T-helper 1 cell treated with Interleukin-12 subunit alpha and Interleukin-12 subunit beta and Interleukin-4 antibody, amounts not matched to agents 30 μg/mL and 1 μg/mL, for 36 hours (primary cell): Measurements from ENCODE around the gene EIF4G3.
"Not testable (repeated sequence)": the region's sequence is repeated elsewhere in the genome, so short reads cannot be mapped to it uniquely, and the experiment has no call there.

Experiments
- H3K27ac Mint-ChIP-seq: one replicate; pipeline ENCODE4 v1.8.0; 2021; ENCODE audit warnings: mild to moderate bottlenecking, mixed read lengths
- H3K27me3 Mint-ChIP-seq: one replicate; pipeline ENCODE4 v1.8.0; 2021; ENCODE audit warnings: low read depth, mixed read lengths
- H3K36me3 Mint-ChIP-seq: one replicate; pipeline ENCODE4 v1.8.0; 2021; ENCODE audit warnings: low read depth, mixed read lengths
- H3K4me1 Mint-ChIP-seq: one replicate; pipeline ENCODE4 v1.8.0; 2021; ENCODE audit warnings: low read depth, mixed read lengths
- H3K4me3 Mint-ChIP-seq: one replicate; pipeline ENCODE4 v1.8.0; 2021; ENCODE audit warnings: mild to moderate bottlenecking, moderate library complexity, mixed read lengths
- H3K9me3 Mint-ChIP-seq: one replicate; pipeline ENCODE4 v1.8.0; 2021; ENCODE audit warnings: mixed read lengths

EIF4G3 gene

DNA sequence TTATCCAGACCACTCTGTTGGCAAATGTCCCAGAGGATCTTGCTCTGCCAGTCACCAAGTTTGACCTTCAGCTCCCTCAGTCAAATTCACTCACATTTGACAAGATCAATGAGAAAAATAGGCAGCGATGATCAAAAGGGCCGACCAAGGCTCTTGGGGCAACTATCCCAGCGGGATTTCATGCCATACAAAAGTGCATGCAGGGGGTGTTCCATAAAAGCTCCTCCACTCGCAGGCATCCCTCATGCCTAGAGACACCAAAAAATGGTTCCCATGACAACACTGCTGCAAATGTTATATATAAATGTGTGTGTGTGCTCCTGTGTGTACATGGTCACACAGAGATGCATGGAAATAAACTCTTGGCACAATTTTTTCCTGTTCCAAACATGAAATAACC, 16.2 kb upstream of the EIF4G3 start:
- no peaks in the 10 kb centered on the region for H3K36me3 Mint-ChIP-seq
- peaks cover 8% of the 10 kb centered on the region for H3K4me1 Mint-ChIP-seq
- H3K27me3 Mint-ChIP-seq = peaks cover 29% of the 10 kb centered on the region
- no peaks in the 10 kb centered on the region for H3K9me3 Mint-ChIP-seq
- no peak overlapping the region for H3K27ac Mint-ChIP-seq
- H3K4me3 Mint-ChIP-seq = no peak overlapping the region

DNA sequence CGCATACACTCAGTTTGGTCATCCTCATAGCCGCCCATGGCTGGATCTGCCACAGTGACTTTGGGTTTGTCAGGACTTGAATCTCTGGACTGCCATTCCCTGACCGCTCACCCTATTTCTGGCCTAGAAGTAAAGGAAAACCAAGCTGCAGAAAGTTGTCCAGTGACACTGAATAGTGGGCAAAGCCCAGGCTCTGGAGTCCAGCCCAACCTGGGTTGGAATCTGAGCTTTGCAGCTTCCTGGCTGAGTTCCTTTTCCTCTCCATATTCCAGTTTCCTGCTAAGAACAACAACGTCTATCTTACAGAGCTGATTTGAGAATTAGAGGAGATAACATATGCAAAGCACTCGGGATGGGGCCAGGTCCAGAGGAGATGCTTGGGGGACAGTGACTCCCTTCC, 15.6 kb upstream of the EIF4G3 start:
- H3K4me1 Mint-ChIP-seq = peaks cover 8% of the 10 kb centered on the region
- peaks cover 29% of the 10 kb centered on the region for H3K27me3 Mint-ChIP-seq
- no peak overlapping the region for H3K4me3 Mint-ChIP-seq
- H3K9me3 Mint-ChIP-seq = no peaks in the 10 kb centered on the region
- H3K36me3 Mint-ChIP-seq = no peaks in the 10 kb centered on the region
- no peak overlapping the region for H3K27ac Mint-ChIP-seq

DNA sequence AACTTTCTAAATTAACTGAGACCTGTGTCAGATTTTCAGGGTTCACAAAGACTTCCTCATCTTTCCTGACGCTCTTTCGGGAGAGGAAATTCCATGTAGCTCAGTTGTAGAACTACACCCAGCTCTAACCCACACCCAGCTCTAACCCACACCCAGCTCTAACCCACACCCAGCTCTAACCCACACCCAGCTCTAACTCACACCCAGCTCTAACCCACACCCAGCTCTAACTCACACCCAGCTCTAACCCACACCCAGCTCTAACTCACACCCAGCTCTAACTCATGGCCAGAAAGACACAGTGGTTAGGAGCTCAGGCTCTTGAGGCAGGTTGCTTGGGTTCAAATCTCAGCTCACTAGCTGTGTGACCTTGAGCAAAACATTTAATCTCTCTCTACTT, 14.1 kb upstream of the EIF4G3 start:
- not testable (repeated sequence) for H3K36me3 Mint-ChIP-seq, H3K9me3 Mint-ChIP-seq, H3K27ac Mint-ChIP-seq, H3K4me1 Mint-ChIP-seq, H3K4me3 Mint-ChIP-seq
- peaks cover 26% of the 10 kb centered on the region for H3K27me3 Mint-ChIP-seq

DNA sequence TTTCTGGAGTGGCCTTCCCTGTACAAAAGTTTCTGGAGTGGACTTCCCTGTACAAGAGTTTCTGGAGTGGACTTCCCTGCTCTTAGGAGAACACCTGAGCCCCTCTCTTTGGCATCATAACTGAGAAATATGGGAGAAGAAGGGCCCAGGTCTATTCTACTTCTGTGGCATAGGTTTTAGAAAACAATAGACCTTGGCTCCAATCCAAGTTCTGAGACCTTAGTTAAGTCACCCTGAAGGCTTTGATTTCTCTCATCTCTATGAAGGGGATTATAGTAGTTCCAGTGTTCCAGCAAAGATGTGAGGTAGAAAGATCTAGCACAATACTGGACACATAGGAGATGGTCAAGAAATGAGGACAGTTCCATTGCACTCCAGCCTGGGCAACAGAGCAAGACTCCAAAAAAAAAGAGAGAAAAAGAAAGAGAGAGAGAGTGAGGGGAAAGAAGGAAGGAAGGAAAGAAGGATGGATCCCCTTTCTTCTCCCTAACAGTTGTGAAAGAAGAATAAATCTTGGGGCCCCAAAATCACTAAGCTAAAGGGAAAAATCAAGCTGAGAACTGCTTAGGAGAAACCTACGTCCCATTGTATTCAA, 13.3 kb upstream of the EIF4G3 start:
- Mint-ChIP-seq H3K27me3 (peaks cover 26% of the 10 kb centered on the region), H3K36me3 (no peaks in the 10 kb centered on the region), H3K27ac (no peak overlapping the region), H3K9me3 (no peaks in the 10 kb centered on the region), H3K4me3 (no peak overlapping the region), H3K4me1 (peaks cover 7% of the 10 kb centered on the region)

DNA sequence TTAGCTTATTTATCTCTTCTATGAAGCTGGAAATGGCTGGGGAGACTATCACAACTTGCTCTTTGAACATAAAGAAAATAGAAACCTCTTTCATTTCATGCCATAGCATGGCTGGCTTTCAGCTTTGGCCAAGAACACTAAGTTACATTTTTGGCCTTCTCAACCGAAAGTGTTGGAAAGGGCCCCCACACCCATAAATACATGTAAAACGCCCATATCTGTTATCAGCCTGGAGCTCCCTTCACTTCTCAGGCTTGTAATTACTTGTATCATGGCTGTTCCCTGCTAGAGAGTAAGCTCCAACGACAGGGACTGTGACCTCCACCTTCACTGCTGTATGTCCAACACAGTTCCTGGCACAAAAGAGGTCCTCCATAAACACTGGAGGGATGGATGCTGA, 12.7 kb upstream of the EIF4G3 start:
- Mint-ChIP-seq H3K4me1 (peaks cover 8% of the 10 kb centered on the region), H3K27me3 (peaks cover 28% of the 10 kb centered on the region), H3K9me3 (no peaks in the 10 kb centered on the region), H3K4me3 (no peak overlapping the region), H3K27ac (no peak overlapping the region), H3K36me3 (no peaks in the 10 kb centered on the region)

DNA sequence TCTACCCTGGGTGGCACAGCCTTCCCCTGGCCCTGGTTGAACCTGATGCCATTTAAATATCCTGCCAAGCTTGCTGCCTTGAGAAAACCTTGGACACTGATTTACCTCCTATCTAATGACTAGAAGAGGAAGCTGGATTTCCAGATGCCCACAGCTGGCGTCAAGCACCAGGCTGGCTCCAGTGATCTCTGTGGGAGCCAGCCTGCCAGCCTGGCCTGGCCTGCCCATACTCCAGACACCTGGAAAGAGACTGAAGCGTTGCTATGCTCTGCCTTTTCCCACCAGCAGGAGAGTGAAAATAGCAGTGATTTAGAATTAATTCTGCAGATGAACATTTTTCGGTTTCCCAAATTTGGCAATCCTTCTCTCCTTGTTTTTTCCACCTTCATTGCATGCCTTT, 11.5 kb upstream of the EIF4G3 start:
- Mint-ChIP-seq H3K36me3 (no peaks in the 10 kb centered on the region), H3K27me3 (peaks cover 23% of the 10 kb centered on the region), H3K4me3 (no peak overlapping the region), H3K27ac (no peak overlapping the region), H3K4me1 (peaks cover 10% of the 10 kb centered on the region), H3K9me3 (no peaks in the 10 kb centered on the region)

DNA sequence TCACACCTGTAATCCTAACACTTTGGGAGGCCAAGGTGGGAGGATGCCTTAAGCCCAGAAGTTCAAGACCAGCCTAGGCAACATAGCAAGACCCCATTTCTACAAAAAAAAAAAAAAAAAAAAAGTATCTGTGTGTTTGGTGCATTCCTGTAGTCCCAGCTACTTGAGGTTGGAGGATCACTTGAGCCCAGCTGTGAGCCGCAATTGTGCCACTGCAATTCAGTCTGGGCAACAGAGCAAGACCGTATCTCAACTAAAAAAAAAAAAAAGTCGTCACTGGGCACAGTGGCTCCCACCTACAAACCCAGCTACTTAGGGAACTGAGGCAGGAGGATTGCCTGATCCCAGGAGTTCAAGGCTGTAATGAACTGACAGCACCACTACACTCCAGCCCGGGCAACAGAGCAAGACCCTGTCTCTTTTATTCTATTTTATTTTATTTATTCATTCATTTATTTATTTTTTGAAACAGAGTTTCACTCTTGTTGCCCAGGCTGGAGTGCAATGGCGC, 8.6 kb upstream of the EIF4G3 start:
- H3K27ac Mint-ChIP-seq = no peak overlapping the region
- no peak overlapping the region for H3K4me3 Mint-ChIP-seq
- no peaks in the 10 kb centered on the region for H3K36me3 Mint-ChIP-seq
- H3K4me1 Mint-ChIP-seq = peaks cover 8% of the 10 kb centered on the region
- no peaks in the 10 kb centered on the region for H3K9me3 Mint-ChIP-seq
- peaks cover 12% of the 10 kb centered on the region for H3K27me3 Mint-ChIP-seq

DNA sequence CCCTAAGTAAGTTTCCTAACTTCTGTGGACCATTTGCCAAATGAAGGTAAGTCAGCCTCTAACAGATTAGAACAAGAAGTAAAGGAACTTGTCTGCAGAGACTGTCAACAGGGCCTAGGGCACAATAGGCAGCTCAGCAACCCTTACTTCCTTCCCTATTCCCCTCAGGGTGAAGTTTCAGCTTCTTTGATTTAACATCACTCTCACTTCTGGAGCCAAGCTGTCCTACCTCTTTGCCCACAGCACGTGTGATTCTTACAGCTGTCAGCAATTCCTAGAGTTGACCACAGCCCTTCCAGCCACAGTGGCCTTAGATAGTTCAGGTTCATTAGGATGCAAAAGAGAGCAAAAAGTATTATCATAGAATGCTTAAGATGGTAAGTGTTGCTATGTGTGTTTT, 7.6 kb upstream of the EIF4G3 start:
- Mint-ChIP-seq H3K4me3 (no peak overlapping the region), H3K27ac (no peak overlapping the region), H3K9me3 (no peaks in the 10 kb centered on the region), H3K36me3 (no peaks in the 10 kb centered on the region), H3K4me1 (peaks cover 5% of the 10 kb centered on the region), H3K27me3 (peaks cover 9% of the 10 kb centered on the region)

DNA sequence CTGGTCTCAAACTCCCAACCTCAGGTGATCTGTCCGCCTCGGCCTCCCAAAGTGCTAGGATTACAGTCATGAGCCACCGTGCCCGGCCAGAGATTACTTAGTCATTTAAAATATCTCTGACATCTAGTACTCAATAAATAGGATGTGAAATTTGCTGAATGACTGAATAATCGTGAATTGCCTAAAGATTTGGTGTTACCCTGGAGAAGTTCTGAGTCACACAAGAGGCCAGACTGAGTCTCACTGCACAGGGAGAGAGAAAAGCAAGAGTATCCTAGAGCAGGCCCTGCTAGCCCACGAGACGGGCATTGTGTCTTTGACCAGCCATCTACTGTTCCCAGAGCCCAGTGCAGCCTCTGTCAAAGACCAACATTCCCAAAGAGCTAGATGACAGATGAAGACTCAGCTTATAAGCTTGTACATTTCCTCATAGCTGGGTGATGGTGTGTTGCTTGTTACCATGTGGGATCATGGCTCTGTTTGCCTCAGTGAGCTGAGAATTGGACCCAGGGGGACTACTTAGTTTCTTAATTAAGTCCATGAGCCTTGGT, 5.6 kb upstream of the EIF4G3 start:
- peaks cover 6% of the 10 kb centered on the region for H3K27me3 Mint-ChIP-seq

DNA sequence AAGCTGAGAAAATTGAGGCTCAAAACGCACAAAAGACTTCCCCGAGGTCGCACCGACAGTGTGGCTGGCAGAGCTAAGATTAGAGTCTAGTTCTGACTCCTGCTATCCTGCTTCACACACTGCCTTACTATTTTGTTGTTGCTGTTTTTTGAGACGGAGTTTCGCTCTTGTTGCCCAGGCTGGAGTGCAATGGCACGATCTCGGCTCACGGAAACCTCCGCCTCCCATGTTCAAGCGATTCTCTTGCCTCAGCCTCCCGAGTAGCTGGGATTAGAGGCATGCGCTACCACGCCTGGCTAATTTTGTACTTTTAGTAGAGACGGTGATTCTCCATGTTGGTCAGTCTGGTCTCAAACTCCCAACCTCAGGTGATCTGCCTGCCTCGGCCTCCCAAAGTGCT, 1.6 kb upstream of the EIF4G3 start:
- H3K4me1 Mint-ChIP-seq = peaks cover 21% of the 10 kb centered on the region
- not testable (repeated sequence) for H3K9me3 Mint-ChIP-seq, H3K4me3 Mint-ChIP-seq

More for the DNA sequence above, 5.6 kb upstream of the EIF4G3 start:
- peaks cover 6% of the 10 kb centered on the region for H3K4me1 Mint-ChIP-seq
- H3K4me3 Mint-ChIP-seq = no peak overlapping the region
- no peaks in the 10 kb centered on the region for H3K36me3 Mint-ChIP-seq
- no peak overlapping the region for H3K27ac Mint-ChIP-seq
- H3K9me3 Mint-ChIP-seq = no peaks in the 10 kb centered on the region

DNA sequence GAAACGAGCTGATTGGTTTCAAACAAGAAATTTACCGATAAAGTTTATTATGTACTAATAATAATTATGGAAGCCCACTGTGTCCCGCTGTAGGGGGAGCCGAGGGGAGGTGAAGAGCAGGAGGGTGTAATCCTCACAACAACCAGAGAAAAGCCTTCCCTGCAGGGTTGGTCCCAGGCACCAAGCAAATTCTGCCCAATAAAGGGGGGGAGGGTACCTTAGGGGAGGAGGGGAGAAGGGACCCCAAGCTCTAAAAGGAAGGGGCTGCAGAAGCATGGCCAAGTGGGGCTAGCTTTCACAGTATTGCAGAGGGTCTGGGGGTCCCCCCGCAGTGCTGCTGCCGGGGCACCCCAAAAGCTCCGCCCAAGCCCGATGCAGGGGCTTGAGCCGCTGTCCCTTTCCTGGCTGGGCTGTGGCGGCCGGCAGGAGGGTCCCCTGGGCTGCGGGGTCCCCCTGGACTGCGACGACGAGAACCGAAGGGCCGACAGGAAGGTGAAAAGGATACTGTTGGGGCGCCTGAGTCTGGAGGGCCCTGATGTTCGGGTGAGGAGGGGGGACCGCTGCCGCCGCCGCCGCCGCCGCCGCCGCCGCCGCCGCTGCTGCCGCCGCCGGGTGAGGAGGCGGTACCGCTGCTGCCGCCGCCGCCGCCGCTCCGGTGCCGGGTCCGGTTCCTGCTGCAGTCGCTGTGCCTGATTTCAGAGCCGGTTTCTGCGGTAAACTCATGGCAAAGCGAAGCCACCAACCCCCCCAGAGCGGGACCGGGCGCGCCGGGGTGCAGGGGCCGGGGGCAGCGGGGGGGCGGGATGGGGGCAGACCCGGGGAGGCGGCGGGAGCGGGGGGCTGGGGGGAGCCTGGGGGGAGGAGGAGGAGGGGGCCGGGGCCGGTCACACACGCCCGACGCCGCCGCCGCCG, 771 bp downstream of the EIF4G3 start:
- peak overlapping the region; percentile 82 for H3K4me3 Mint-ChIP-seq
- H3K36me3 Mint-ChIP-seq = peaks cover 14% of the 10 kb centered on the region
- no peaks in the 10 kb centered on the region for H3K27me3 Mint-ChIP-seq

More for the DNA sequence above, 1.6 kb upstream of the EIF4G3 start:
- H3K27me3 Mint-ChIP-seq, H3K27ac Mint-ChIP-seq, H3K36me3 Mint-ChIP-seq: not testable (repeated sequence)

DNA sequence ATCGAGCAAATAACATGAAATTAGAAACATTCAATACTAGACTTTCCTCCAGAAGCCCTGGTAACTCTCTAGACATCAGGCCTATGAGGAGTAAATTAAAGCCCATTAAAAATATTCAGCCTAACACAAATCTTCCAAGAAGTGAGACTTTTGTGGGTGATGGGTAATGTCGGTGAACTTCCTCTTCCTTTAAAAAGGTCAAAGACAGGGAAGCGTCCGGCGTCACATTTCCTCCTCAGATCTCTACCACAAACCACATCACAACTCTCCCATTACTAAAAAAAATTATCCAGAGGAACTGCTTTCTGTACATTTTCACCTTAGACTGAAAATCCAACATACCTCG, 1.4 kb downstream of the EIF4G3 start:
- H3K4me3 Mint-ChIP-seq = peak overlapping the region; percentile 82
- peaks cover 17% of the 10 kb centered on the region for H3K36me3 Mint-ChIP-seq
- peak overlapping the region; percentile 84 for H3K27ac Mint-ChIP-seq
- H3K27me3 Mint-ChIP-seq = no peaks in the 10 kb centered on the region
- H3K9me3 Mint-ChIP-seq = no peaks in the 10 kb centered on the region
- peaks cover 27% of the 10 kb centered on the region for H3K4me1 Mint-ChIP-seq

More for the DNA sequence above, 771 bp downstream of the EIF4G3 start:
- H3K27ac Mint-ChIP-seq = peak overlapping the region; percentile 84
- H3K4me1 Mint-ChIP-seq = peaks cover 27% of the 10 kb centered on the region
- no peaks in the 10 kb centered on the region for H3K9me3 Mint-ChIP-seq

DNA sequence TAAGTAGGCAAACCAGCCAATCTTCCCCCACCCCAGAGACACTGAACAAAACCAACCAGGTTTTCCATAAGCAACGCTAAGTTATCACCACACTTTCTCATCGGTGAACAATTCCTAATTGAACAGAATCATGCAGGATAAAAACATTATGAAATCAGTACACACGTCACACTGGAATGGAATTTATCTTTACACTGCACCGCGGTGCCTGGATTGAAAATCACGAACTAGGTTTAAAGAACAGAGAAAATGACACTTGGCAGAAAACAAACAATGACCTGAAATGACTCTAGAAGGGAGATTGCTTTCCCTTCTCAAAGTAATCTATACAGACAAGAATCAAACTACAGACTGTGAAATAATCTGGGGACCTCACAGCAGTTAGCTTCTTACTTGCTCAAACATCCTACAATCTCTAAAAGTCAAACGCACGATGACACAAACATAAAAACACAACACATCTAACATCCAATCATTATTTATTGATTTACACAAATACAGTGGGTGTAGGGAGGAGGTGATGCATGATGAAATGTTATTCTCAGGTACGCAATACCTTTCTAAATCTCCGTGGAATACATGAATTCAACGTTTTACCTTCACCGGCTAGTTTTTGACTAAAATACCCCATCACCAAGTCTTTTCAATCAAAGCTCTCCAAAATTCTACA, 1.9 kb downstream of the EIF4G3 start:
- Mint-ChIP-seq H3K27ac (peak overlapping the region; percentile 84), H3K27me3 (no peaks in the 10 kb centered on the region), H3K4me1 (peaks cover 27% of the 10 kb centered on the region), H3K9me3 (no peaks in the 10 kb centered on the region), H3K4me3 (peak overlapping the region; percentile 82), H3K36me3 (peaks cover 19% of the 10 kb centered on the region)

DNA sequence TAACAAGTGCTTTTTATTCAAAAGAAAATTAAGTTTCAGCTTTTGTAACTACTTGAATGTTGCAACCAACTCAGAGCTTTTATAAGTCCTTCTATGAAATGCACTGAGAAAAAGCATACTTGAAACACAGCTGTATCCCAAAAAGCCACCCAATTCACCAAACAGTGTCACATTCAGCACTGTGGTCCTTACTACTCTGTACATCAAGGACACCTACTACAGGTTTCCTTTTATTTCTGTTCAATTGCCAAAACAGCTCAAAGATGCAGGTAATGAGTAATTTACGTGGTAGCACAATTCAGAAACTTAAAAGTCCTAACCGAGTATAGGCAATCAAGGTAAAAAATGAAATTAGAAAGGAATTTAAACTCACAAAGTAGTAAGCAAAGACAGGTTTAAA, 2.5 kb downstream of the EIF4G3 start:
- peaks cover 19% of the 10 kb centered on the region for H3K36me3 Mint-ChIP-seq
- H3K27me3 Mint-ChIP-seq = no peaks in the 10 kb centered on the region
- peak overlapping the region; percentile 82 for H3K4me3 Mint-ChIP-seq
- H3K27ac Mint-ChIP-seq = no peak overlapping the region
- H3K9me3 Mint-ChIP-seq = no peaks in the 10 kb centered on the region
- H3K4me1 Mint-ChIP-seq = peaks cover 27% of the 10 kb centered on the region
